RKO (cell line): ENCODE measurements around the gene SPRED1.

ENCODE experiments used
- DNase-seq: peaks from one replicate; pipeline ENCODE4 v3.0.0-alpha.2; 2016; ENCODE audit warnings: low spot score

Gene SPRED1

GRCh38 chr15:38362355-38362754 is 109.7 kb downstream of the SPRED1 start:
- no peak for DNase-seq

- no peak for DNase-seq
Measured at GRCh38 chr15:38367476-38367875, 114.8 kb downstream of the SPRED1 start.

GRCh38 chr15:38369936-38370478 is 117.4 kb downstream of the SPRED1 start:
- no peak for DNase-seq

GRCh38 chr15:38373016-38373415 is 120.4 kb downstream of the SPRED1 start:
- no peak for DNase-seq

- DNase-seq, result no peak
Measured at GRCh38 chr15:38374029-38374428, 121.4 kb downstream of the SPRED1 start.

- no peak for DNase-seq
Measured at GRCh38 chr15:38374556-38374955, 121.9 kb downstream of the SPRED1 start.

GRCh38 chr15:38376081-38376480 is 123.4 kb downstream of the SPRED1 start:
- no peak for DNase-seq

GRCh38 chr15:38377636-38378035 is 125.0 kb downstream of the SPRED1 start:
- DNase-seq, result no peak

GRCh38 chr15:38378161-38378560 is 125.5 kb downstream of the SPRED1 start:
- DNase-seq, result no peak

GRCh38 chr15:38389924-38390542 is 137.4 kb downstream of the SPRED1 start:
- peak; percentile 53 for DNase-seq

- no peak for DNase-seq
Measured at GRCh38 chr15:38391191-38391590, 138.6 kb downstream of the SPRED1 start.

- peak; percentile 87 for DNase-seq
Measured at GRCh38 chr15:38398134-38398533, 145.5 kb downstream of the SPRED1 start.

- DNase-seq, result no peak
Measured at GRCh38 chr15:38401106-38401505, 148.5 kb downstream of the SPRED1 start.

- DNase-seq, result no peak
Measured at GRCh38 chr15:38401701-38402100, 149.1 kb downstream of the SPRED1 start.

- DNase-seq, result no peak
Measured at GRCh38 chr15:38406436-38406835, 153.8 kb downstream of the SPRED1 start.
